Germinal center (tissue), 1 donor: ENCODE data around the gene IL23R.
A peak's percentile ranks its signal among the peaks of the same experiment; 100 is the strongest.
"Not testable (repeated sequence)": the region's sequence is repeated elsewhere in the genome, so short reads cannot be mapped to it uniquely, and the experiment has no call there.

Source experiments
- DNase-seq: peaks from one replicate; pipeline ENCODE4 v3.0.0; 2012; ENCODE audit warnings: mixed read lengths, low spot score

The IL23R gene, protein sequence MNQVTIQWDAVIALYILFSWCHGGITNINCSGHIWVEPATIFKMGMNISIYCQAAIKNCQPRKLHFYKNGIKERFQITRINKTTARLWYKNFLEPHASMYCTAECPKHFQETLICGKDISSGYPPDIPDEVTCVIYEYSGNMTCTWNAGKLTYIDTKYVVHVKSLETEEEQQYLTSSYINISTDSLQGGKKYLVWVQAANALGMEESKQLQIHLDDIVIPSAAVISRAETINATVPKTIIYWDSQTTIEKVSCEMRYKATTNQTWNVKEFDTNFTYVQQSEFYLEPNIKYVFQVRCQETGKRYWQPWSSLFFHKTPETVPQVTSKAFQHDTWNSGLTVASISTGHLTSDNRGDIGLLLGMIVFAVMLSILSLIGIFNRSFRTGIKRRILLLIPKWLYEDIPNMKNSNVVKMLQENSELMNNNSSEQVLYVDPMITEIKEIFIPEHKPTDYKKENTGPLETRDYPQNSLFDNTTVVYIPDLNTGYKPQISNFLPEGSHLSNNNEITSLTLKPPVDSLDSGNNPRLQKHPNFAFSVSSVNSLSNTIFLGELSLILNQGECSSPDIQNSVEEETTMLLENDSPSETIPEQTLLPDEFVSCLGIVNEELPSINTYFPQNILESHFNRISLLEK

DNA sequence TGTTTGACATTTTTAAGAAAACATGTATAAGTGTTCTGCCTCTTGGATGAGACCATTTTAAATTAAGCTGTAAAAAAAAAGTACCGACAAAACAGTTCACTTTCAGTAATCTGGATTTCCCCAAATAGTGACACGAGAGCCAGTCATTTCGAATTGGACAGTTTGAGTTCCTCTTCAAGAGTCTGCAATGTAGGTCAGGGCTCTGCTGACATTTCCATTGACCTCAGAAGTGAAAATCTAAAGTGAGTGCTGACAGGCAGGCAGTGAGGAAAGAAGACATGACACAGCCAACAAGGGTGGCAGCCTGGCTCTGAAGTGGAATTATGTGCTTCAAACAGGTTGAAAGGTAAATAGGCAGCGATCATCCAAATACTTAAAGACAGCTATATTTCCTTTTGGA is at the start of gene IL23R:
Gene IL23R, plus strand, starts transcription at position 259 of the 400 bp plus-strand sequence. CDS start 1,667 bp downstream, outside the sequence.
- no peak for DNase-seq

DNA sequence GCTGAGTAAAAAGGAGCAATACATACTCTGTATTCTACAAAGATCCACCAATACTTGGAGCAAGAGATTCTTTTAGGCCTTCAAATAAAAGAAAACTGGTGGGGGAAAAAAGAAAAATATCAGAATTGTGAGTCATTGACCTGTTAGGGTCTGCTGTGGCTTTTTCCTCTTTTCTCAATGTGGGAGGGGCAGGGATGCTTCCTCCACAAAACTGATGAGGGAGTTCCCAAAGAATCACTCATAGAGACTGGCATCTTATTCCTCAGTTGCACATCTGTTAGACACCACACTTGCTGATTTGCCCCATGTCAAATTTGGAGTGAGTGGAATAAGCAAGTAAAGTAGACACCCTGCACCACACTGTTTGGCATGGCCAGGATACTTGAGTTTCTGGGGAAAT is 48.1 kb upstream of the IL23R start:
- no peak for DNase-seq

DNA sequence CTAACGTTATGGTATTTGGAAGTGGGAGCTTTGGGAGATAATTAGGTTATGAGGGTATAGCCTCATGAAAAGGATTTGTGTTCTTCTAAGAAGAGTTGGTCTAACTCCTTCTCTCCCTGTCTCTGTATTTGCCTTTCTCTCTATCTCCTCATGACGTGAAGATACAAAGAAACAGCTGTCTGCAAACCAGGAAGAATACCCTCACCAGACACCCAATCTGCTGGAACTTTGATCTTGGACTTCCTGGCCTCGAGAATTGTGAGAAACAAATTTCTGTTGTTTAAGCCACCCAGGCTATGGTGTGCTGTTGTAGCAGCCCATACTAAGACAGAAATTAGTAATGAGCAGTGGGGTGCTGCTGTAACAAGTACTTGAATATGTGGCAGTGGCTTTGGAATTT is 47.6 kb upstream of the IL23R start:
- no peak for DNase-seq

DNA sequence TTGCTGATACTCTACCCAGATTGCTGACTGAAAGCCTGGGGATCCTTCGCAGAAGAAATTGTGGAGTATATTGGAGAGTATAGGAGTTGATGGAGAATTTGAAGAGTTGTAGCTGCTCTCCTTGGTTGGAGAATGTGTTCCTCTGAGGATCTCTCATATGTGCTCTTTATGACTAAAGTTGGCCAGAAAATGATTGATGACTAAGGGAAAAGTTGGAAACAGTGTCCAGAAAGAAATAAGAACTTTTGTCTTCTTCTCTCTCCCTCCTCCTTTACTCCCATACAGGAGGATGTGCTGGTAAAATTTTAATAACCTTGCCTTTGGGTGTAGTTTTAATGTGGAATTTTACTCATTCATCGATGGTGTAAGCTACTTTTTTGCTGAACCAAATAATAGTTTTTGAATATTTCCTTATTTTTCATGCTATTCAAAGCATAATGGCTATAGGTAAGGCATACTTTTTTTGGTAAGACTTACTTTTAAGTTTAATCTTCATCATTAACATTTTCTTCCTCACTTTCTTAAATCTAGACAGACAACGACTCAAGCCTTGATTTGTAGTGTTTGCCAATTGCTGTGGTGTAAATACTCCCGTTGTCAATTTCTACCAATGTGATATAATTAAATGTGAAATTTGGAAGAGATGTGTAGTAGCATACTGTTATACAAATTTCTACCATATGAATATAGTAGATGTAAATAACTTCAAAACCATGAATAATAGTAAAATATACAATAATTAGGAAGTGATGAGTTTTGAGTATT is 45.2 kb upstream of the IL23R start:
- DNase-seq: no peak

DNA sequence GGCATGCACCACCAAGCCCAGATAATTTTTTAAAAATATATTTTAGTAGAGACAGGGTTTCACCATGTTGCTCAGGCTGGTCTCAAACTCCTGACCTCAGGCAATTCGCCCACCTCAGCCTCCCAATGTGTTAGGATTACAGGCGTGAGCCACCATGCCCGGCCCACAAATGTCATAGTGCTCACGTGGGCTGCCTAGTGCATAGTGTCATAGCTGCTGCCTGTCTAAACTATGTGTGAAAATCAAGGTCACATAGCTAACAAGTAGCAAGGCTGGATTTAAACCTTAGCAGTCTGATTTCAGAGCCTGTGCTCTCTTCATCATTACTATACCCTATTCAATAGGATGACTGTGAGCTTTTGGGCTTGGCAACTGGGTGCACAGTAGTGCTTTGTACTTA is 41.8 kb upstream of the IL23R start:
- DNase-seq: no peak

DNA sequence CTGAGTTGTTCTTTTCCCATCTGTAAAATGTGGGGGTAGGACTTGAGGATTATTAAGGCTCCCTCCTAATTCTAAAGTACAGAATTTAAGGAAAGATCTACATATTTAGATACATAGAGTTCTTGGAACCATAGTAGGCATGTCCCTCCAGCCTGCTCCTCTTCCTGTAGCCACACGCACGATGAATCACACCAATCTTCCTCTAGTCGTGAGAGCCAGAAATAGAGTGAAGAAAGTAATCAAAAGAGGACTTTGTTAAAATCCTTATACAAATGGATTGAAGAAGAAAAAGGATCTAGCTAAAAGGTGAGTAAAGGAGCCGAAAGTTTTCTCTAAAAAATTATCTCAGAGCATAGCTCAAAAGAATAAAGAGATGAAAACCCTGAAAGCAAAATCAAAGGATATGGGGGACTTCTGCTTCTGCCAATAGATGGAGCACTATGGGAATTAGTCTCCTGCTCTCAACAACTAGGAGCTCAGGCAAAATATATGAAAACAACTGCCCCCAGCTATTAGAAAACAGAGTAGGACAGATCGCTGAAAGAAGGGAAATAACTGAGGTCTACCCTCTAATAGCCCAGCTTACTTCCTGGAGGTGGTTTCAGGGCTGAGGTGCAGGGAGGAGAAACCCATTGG is 40.0 kb upstream of the IL23R start:
- DNase-seq: no peak

DNA sequence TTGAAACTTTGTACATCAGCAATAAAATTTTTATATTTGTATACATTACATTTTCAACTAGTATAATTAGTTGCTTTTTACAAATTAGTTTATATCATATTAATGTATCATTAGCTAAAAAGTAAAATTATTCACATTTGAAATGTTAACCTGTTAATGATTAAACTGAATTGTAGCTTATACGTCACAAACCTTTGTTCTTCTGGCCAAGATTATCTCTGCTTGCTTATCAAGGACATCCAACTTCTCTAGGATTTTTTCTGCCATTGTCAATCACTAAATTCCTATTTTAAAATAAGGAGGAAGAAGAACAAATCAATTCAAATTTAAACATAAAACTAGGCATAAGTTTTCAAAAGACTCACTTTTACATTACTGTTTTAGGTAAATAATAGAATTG is 39.3 kb upstream of the IL23R start:
- DNase-seq: no peak

DNA sequence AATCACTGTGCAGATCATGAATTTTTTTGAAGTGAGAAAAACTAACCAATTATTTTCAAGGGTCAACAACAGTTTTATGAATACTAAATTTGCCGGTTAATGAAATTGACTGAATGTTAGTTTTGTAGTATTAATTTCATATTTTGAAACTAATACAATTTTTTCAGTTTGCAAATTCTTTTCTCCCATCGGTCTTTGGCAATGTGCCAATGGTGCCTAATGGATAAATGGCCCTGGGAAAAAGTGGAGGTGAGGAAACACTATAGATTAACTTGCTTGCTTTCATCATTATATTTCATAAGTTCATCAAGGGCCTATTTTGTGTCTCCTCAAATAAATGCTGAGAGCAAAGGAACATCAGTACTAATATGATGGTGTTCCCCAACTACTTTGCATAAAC is 35.6 kb upstream of the IL23R start:
- DNase-seq: no peak

DNA sequence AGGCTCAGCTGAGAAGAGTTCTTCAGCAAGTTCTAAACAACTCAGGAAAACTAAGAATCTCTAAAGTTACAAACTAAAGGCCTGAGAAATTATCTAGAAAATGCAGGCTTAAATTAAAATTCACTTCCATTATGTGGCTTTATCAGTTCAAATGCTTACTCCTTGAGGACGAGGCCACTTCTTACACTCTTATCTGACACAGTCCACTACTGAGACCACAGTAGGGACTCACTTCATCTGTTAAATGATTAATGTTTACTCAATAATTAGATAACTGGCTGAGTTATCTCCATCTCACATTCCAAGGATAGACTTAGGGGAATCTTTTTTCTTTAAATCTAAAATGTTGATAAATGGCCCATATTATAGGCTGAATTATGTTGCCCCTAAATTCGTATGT is 33.1 kb upstream of the IL23R start:
- no peak for DNase-seq

DNA sequence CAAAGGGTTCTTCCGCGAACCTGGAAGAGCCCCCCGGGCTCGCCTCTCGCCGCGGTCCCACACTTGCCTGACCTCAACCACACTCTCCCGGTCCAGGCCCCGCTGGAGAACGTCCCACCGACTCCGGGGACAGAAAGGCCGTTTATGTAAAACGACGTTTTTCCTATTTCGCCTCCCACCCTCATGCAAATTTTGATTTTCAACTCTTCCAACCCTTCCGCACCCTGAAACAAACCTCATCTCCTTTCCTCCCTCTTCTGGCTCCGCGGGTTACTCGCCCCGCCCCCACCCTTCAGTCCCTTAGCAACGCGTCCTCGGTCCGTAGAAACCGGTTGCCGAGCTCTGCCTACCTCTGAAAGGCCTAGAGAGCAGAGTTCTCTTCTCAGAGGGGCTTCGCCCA is 31.6 kb upstream of the IL23R start, which contains the start of gene C1orf141:
Gene C1orf141, minus strand, starts transcription at position 276 of the 400 bp plus-strand sequence. CDS start 7,730 bp downstream, outside the sequence.
- peak; percentile 16 for DNase-seq

DNA sequence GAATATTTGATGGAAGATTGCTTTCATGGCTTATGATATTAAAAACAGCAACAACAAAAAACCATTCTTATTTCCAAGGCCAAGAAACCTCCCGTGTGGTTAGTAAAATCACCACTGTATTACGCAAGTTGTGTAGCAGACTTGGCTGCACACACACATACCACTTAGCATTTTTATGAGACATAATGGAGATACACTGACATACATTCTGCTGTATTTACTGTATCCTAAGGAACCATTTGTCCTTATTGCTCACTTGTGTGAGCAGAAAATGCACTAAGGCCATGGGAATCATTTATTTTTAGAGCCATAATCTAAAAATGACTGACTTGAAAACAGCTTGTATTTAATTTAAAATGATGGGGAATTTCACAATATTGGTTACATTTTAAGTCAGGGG is 30.9 kb upstream of the IL23R start:
- DNase-seq: no peak

DNA sequence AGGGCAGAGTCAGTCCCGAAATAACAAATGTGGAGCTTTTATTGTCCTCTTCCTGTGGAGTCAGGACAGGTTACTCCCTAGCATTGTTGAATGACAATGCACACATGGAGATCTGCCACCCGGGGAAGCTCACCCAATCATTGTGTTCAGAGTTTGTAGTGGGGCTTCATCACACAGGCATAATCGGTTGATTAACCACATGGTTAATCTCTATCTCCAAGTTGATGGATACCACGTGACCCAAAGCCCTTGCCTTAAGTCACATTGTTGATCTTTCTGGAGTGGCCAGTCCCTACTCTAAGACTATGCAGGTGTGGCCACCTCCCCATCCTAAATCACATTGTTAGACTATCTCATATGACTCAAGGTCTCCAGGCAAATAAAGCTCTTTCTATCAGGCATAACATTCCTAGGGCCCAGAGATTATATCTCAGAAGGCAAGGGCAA is 28.9 kb upstream of the IL23R start:
- DNase-seq: no peak

DNA sequence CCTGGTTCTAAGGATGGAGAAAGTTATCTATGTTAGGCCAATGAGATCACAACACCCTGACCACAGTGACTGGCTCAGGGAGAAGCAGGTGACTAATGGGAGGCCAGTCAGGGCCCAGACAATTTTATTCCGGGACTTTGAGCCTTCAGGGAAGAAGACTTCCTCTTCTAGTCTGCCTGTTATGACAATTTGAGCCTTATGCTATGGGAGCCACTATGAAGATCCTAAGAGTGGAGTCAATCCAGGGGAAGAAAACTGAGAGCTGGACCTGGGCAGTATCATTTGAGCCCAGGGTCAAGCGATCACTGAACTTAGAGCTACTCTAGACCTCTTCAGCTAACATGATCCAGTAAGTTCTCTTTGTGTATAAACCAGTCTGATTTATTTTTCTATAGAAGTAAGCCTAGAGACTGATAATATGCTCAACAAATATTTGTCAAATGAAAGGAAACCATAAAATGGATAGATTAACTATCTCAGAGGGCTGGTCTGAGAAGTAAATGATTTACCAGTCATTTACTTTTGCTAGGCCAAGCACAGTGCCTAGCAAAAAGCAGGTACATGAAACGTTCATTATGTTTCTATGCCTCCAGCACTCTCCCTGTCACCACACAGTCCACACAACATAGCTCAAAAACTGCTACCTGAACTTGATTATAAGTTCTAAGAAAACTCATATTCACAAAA is 27.3 kb upstream of the IL23R start:
- no peak for DNase-seq

DNA sequence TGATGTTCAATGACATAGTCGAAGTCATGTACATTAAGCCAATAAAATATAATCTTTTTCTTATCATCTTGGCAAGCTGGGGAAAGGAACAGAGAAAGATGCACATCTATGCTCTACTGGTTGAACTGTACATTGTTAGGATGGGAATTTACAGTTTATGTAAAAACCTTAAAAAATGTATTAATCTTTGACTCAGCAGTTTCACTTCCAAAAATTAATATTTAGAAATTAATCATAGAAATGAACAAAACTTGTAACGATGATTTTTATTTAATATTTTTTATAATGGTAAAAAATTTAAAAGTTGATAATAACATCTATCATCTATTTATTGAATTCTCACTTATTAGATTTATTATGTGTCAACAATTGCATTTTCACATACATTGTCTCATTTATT is 25.8 kb upstream of the IL23R start:
- DNase-seq: no peak

DNA sequence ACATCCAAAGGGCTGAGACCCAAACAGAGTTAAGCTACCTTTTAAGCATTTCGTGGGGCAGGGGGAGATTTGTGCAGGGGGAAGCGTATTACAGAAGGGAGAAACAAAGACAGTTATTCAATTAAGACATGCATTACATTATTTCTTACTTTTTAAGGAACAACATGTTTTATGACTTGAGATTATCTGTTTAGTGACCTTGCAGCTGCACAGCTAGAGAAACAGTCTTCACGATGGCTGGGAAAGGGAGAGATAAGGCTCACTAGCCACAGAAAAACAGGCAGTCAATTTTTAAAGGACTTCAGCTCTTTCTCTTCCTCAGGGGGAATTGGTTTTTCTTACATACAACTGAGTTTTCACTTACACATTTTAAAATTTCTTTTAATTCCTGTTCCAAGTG is 24.4 kb upstream of the IL23R start:
- not testable (repeated sequence) for DNase-seq

DNA sequence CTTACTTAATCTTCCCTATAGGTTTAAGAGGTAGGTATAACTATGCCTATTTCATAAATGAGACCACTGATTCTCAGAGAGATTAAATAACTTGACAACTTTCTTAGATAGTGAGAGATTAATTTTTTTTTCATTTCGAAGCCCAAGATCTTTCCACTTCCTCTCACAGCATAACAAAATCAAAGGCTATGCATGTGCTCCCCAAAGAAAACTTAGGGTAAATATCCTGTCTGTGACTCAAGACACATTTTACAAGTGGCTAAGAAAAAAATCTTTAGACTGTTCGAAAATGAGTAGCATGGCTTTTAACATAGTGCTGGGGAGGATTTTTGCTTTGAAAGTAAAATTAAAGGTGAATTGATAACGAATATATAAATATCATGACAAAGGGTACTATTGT is 23.3 kb upstream of the IL23R start:
- no peak for DNase-seq

DNA sequence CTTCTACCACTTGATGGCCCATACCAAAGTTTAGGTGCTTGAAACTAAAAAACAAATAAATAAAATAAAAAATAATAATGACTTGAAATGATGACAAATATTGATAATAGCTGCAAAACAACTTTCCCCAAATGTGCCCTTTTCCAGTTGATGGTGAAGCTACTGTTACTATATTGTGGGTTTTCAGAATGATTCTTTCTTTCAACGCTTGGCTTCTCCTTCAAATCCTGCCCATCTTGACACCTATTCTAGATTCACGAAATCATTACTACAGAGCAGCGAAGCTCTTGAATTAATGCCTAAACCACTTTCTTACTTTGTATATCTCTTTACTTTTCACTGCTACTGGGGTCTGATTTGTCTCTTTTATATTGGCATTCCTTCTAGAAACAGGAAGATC is 22.3 kb upstream of the IL23R start:
- DNase-seq: no peak

DNA sequence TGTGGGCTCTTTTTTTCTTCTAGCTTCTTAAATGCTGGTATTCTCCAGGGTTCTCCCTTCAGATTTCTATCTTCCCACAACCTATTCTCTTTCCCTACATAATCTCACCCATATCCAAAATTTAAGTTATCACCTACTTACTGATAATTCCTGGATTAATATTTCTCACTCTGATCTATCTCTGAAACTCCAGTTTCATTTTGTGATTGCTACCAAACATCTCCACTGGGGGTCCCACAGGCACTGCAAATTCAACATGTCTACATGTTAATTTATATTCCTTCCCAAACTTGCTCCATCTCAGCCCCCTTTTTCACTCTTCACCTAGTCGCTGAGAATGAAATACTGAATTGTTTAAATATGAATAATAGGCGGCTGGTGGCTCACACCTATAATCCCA is 21.6 kb upstream of the IL23R start:
- DNase-seq: no peak

DNA sequence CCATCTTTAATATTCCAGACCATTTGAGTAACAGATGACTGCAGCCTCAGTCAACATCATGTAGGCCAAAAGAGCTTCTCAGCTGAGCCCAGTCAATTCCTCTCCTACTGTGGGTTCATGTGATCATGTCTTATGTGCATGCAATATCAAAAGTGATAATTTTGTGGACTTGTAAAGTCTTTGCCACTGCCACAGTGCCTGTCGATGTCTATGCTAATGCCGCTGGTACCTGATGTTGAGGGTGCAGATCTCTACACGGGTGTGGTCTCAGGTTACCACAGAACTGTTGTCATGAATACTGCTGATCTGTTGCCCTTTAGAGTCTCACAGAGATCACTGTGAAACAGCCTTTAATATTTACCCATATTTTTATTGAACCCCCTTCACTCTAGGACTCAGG is 20.2 kb upstream of the IL23R start:
- DNase-seq: no peak

DNA sequence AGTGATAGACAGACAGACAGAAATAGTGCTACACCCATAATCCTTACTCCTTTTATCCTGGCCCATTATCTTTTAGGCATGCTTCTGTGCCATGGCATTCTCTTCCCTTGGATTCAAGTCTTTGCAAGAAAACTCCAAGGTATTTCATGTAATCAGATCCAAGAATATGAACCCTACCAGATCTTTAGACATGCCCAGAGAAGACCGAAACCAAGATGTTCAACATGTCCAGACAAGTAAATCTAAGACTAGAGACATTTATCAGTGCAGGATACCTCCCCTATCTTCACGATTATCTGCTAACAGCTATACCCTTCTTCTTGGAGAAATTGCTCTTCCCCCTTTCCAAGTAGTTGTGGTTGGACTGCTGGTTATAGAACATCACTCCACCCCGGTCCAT is 19.7 kb upstream of the IL23R start:
- no peak for DNase-seq

DNA sequence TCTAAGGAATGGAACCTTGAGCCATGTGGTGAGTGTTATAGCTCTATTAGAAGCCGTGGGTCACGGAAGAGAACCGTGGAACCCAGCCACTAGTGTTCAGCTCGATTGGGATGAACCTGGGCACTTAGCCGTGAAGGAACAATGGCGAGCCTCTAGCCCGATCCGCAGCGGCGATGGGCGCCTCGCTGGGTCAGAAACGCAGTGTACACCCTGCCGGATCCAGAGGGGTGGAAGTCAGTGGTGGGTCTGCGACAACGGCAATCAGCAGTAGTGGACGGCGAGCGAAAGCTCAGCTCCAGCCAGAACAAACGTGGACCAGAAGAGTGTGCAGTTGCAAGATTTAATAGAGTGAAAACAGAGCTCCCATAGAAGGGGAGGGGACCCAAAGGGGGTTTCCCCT is 18.3 kb upstream of the IL23R start:
- DNase-seq: not testable (repeated sequence)
